Astrocyte of the spinal cord (primary cell): ENCODE data around the gene VWA3B.

Source experiments
- DNase-seq: peaks from one replicate; pipeline ENCODE4 v3.0.0; 2011; ENCODE audit warnings: low read depth, low spot score
- H3K4me3 ChIP-seq: 2 replicates; pipeline ENCODE4 v1.5.1; 2011; ENCODE audit warnings: low read depth, mild to moderate bottlenecking, low read length, moderate library complexity
- in situ Hi-C: cut with HindIII; loops from 2 replicates; pipeline ENCODE4 v1.10.0; 2017; ENCODE audit warnings: low sequenced_read_pairs
- TF ChIP-seq, protein P1 (sequence below): IDR thresholded peaks from 2 replicates; pipeline ENCODE4 v1.5.1; 2012; ENCODE audit warnings: low read depth, mild to moderate bottlenecking, low read length, inconsistent platforms

VWA3B gene

DNA sequence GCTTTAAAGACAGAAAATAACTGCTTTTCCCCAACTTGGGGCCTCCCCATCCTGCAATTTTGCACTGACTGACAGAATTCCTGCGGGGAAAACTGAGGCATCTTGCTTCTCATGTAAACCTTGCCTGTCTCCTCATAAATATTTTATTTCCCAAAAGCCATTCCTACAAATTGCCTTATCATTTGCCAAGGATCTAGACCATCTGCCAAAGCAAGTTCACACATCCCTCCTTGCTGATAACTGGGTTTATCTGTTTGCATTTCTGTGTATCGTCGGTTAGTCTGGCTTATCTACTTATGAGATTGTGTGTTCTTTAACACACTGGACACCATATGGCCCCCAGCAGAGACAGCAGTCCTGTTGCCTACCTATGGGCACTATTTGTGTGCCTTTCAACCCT is 256.3 kb downstream of the VWA3B start:
- TF ChIP-seq, protein P1, sequence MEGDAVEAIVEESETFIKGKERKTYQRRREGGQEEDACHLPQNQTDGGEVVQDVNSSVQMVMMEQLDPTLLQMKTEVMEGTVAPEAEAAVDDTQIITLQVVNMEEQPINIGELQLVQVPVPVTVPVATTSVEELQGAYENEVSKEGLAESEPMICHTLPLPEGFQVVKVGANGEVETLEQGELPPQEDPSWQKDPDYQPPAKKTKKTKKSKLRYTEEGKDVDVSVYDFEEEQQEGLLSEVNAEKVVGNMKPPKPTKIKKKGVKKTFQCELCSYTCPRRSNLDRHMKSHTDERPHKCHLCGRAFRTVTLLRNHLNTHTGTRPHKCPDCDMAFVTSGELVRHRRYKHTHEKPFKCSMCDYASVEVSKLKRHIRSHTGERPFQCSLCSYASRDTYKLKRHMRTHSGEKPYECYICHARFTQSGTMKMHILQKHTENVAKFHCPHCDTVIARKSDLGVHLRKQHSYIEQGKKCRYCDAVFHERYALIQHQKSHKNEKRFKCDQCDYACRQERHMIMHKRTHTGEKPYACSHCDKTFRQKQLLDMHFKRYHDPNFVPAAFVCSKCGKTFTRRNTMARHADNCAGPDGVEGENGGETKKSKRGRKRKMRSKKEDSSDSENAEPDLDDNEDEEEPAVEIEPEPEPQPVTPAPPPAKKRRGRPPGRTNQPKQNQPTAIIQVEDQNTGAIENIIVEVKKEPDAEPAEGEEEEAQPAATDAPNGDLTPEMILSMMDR: no peak
- in situ Hi-C loops: no loop called here
- no peak overlapping the region for H3K4me3 ChIP-seq
- DNase-seq: no peak

DNA sequence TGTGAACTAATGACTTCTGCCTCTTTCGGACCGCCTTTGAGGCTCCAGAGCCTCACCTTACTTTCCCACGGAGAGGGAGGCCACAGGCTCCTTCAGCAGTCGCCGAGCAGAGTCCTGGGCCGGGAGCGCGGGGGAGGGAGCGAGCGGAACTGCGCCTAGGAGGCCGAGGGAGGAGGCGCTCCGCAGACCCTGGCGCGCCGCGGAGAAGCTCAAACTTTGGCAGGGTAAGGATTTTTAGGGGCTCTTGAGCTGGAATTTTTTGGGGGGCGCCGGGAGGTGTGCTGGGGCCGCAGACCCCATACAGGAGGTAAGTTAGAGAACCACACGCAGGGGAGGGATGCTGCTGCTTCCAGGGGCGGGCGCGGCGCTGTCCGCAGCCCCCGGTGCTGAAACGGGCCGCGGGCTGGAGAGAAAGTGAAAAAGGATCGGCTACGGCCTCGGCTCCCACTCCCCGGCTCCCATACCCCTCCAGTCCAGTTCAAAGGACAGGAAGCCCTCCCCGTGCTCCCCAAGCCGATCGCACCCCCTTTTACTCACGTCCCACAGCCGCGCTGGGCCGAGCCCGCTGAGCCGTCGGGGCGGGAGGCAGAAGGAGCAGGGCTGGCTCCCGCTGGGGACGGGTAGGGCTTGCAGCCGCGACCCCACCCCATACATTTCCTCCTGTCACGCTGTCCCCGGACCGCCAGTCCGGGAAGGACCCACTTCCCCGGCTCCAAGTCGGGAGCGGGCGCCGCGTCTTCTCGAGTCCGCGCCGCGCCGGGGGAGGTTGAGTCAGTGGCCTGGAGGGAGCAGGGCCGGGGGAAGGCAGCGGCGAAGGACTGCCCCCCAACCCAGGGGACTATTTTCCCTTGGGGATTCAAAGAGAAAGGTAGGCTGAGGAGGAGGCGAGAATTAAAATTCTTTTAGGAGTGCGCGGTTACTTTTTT is 259.6 kb downstream of the VWA3B start, which contains the start of gene CNGA3:
Gene CNGA3 (plus strand): TSS at position 146 of the 926 bp plus-strand sequence. CDS start 23,520 bp downstream, outside the sequence.
- H3K4me3 ChIP-seq: peak within 1 kb of the TSS; percentile 10
- in situ Hi-C loops: no loop called here
- TF ChIP-seq, protein P1: no peak
- peak; percentile 35 for DNase-seq

DNA sequence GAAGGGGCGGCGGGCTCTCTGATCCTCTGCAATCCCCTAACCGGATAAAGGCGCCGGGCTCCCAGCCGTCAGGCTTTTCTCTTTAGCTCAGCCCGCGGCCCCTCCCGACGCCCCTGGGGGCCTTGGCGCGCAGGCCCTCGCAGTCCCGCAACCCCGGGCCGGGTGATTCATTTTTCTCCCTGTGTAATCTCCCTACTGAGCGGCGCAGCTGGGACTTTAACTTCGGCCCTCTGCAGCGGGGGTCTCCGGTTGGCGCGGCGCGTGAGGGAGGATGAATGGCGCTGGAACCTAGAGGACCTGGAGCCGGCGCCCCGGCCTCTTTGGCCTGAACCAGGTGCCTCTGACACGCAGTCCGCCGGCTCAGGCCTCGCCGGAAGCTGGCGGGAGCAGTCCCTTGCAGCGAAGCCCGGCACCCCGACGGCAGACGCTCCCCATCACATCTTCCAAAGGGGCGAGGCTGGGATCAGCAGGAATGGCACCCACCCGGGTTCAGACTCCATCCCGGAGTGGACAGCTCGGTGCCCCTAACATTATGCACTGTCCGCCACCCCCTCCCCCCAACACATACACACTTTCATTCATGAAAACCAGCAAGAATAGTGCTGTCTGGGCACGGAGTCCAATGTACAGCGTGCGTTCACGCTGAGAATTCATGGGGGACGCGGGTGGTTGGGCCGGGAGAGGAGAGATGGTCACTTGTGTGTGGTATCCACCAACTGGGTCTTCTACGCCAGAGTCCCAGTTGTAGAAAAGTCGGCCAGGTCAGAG is 260.5 kb downstream of the VWA3B start:
- DNase-seq: no peak
- in situ Hi-C loops: no loop called here
- no peak overlapping the region for H3K4me3 ChIP-seq
- TF ChIP-seq, protein P1: no peak

DNA sequence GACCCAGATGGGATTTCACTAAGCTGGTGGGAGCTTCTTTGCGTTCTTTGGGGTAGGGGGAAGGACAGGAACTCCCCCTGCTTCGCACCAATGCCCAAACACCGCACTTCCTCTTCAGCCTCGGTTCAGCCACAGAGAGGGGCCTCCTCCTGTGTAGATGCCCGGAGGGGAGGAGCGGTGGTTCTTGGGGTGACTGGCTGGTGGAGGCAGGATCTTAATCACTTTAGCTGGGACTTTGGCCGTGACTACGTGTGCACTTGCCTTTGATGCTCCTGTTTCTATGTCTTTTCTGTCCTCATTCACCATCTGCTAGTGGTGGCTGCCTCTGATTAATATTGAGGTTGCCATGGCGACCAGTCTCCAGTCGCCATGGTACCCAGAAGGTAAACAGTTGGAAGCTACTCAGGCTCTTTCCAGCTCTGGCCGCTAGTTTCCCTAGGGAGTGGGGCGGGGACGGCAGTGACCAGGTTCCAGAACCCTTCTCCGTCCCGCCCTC is 261.1 kb downstream of the VWA3B start:
- H3K4me3 ChIP-seq: no peak overlapping the region
- DNase-seq: no peak
- in situ Hi-C loops: no loop called here
- TF ChIP-seq, protein P1: no peak

DNA sequence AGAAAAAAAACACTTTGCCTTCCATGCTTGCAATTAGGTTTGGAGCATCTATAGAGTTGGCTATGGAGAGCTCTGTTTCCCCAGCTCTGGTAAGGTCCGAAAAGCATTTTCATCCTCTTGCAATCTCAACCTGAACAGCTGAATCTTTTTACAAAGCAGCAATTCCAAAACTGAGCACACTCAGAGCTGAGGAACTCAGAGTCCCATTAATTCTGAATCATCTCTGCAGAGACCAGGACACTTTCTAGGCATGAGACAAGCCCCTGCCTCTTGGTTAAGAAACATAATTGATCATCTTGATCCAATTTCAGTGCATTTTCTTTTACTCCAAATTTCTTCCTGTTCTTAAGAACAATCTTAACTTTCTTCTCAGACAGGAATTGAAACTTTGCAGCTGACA is 263.4 kb downstream of the VWA3B start:
- H3K4me3 ChIP-seq: no peak overlapping the region
- TF ChIP-seq, protein P1: no peak
- in situ Hi-C loops: no loop called here
- DNase-seq: no peak

DNA sequence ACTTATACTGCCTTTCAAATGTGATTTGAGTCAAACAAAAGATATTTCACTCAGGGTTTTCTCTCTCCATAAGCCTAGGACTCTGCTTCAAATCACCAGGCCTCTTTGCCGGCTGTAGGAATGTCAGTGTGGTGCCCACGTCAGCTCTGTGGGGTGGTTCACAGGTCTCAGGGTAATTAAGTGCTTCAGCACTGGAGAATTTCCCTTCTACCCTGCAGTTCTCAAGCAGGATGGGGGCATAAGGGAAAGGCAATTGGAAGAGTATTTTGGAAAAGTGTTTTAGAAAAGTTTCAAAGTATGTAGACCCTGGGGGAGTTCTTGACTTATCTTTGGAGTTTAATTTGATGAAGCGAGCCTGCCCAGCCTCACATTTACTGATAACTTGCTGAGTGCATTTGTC is 268.9 kb downstream of the VWA3B start:
- no peak overlapping the region for H3K4me3 ChIP-seq
- in situ Hi-C loops: no loop called here

More for the DNA sequence above, 268.9 kb downstream of the VWA3B start:
- no peak for DNase-seq
- TF ChIP-seq, protein P1: no peak
